Measurements from ENCODE around the gene ZNF729. TPM values are rescaled to one million over a fixed set of nuclear protein-coding genes. Genes with fewer than 3 reads are reported as not detected.
"Not testable (repeated sequence)": the region's sequence is repeated elsewhere in the genome, so short reads cannot be mapped to it uniquely, and the experiment has no call there.

The ZNF729 gene
- total RNA-seq, 6 experiments from 2014 or later = not detected

DNA sequence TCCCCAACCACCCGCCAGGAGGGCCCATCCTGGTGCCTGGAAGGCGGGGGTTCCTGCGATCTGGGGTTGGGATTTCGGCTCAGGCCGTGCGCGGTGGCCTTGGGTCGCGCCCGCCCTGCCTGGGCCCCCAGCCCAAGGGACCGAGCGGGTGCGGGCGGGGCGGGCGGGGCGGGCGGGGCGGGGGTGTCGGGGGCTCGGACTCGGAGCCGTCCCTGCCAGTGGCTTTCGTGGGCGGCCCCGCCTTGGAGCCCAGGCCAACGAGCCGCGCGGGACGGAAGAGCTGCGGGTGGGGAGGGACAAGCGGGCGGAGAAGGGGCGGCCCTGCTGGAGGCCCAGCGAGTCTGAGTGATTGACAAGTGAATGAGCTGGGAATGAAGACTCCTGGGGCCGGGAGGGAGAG is 24.6 kb upstream of the ZNF729 start:
- TF ChIP-seq, protein P1, sequence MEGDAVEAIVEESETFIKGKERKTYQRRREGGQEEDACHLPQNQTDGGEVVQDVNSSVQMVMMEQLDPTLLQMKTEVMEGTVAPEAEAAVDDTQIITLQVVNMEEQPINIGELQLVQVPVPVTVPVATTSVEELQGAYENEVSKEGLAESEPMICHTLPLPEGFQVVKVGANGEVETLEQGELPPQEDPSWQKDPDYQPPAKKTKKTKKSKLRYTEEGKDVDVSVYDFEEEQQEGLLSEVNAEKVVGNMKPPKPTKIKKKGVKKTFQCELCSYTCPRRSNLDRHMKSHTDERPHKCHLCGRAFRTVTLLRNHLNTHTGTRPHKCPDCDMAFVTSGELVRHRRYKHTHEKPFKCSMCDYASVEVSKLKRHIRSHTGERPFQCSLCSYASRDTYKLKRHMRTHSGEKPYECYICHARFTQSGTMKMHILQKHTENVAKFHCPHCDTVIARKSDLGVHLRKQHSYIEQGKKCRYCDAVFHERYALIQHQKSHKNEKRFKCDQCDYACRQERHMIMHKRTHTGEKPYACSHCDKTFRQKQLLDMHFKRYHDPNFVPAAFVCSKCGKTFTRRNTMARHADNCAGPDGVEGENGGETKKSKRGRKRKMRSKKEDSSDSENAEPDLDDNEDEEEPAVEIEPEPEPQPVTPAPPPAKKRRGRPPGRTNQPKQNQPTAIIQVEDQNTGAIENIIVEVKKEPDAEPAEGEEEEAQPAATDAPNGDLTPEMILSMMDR (IDR thresholded peaks at IDR 0.05) = no peak
- no peak overlapping the region for H3K27ac Mint-ChIP-seq
- peaks cover 1% of the 10 kb centered on the region; the same call in 1 of the 2 replicates for H3K27me3 Mint-ChIP-seq (ENCODE audit: insufficient read depth)
- H3K4me3 Mint-ChIP-seq = no peak overlapping the region
- H3K9me3 Mint-ChIP-seq = peaks cover 53% of the 10 kb centered on the region
- no peak for DNase-seq
- H3K36me3 Mint-ChIP-seq (ENCODE audit: low read depth) = no peaks in the 10 kb centered on the region
- H3K4me1 Mint-ChIP-seq (ENCODE audit: low read depth) = no peaks in the 10 kb centered on the region

- no peaks in the 10 kb centered on the region for H3K4me1 Mint-ChIP-seq (ENCODE audit: low read depth)
- peaks cover 53% of the 10 kb centered on the region for H3K9me3 Mint-ChIP-seq
- peaks cover 1% of the 10 kb centered on the region; the same call in 1 of the 2 replicates for H3K27me3 Mint-ChIP-seq (ENCODE audit: insufficient read depth)
- no peak overlapping the region for H3K27ac Mint-ChIP-seq
- no peak overlapping the region for H3K4me3 Mint-ChIP-seq
- H3K36me3 Mint-ChIP-seq (ENCODE audit: low read depth) = peaks cover 4% of the 10 kb centered on the region; the same call in 1 of the 2 replicates
- TF ChIP-seq, protein P1 (IDR thresholded peaks at IDR 0.05) = no peak
- no peak for DNase-seq
Measured at GRCh38 chr19:22263121-22263520, 23.1 kb upstream of the ZNF729 start.

DNA sequence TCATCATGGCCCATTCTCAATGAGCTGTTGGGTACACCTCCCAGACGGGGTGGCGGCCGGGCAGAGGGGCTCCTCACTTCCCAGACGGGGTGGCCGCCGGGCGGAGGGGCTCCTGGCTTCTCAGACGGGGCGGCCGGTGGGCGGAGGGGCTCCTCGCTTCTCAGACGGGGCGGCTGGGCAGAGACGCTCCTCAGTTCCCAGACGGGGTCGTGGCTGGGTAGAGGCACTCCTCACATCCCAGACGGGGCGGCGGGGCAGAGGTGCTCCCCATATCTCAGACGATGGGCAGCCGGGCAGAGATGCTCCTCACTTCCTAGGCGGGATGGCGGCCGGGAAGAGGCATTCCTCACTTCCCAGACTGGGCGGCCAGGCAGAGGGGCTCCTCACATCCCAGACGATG is 35.3 kb downstream of the ZNF729 start:
- not testable (repeated sequence) for H3K36me3 Mint-ChIP-seq (ENCODE audit: low read depth); H3K27ac Mint-ChIP-seq; H3K27me3 Mint-ChIP-seq (ENCODE audit: insufficient read depth); H3K4me1 Mint-ChIP-seq (ENCODE audit: low read depth); DNase-seq; H3K4me3 Mint-ChIP-seq
- H3K9me3 Mint-ChIP-seq = peaks cover 78% of the 10 kb centered on the region

DNA sequence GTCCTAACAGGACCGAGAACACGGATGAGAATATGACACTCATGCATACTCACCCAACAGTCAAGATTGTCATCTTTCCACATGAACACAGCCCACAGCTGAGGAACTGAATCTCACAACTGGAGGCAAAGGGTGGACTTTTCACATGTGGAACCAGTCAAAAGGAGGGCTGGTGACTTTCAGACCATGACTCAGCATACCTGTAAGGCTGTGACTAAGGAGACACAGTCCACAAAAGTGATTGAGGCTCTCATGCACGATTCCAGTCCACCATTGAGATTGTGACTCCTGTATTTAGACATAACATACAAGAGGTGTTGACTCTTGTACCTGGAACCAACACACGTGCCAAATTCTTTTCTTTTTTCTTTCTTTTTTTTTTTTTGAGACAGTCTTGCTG is 40.0 kb downstream of the ZNF729 start:
- H3K4me1 Mint-ChIP-seq (ENCODE audit: low read depth) = no peaks in the 10 kb centered on the region
- TF ChIP-seq, protein P1 (IDR thresholded peaks at IDR 0.05) = no peak
- no peak overlapping the region for H3K4me3 Mint-ChIP-seq
- no peaks in the 10 kb centered on the region for H3K27me3 Mint-ChIP-seq (ENCODE audit: insufficient read depth)
- peaks cover 8% of the 10 kb centered on the region; the same call in 1 of the 2 replicates for H3K36me3 Mint-ChIP-seq (ENCODE audit: low read depth)
- peaks cover 94% of the 10 kb centered on the region for H3K9me3 Mint-ChIP-seq
- no peak overlapping the region for H3K27ac Mint-ChIP-seq
- DNase-seq = no peak

DNA sequence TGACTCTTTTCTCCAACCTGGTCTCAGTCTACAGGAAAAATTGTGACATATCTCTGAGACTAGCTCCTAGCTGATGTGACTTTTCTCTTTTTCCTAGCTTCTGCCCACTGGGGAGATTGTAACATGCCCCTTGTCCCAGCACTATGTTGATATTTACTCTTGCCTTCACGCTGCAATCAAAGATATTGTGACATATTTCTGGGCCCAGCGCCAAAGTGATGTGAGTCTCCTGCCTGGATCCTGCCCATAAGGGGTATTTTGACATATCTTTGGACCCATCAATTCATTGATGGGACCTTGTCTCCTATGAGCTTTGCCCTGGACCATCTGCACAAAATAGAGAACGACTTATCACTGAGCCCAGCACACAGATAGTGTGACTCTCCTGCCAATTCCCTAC is 41.1 kb downstream of the ZNF729 start:
- Mint-ChIP-seq H3K4me1 (ENCODE audit: low read depth) (no peaks in the 10 kb centered on the region), H3K9me3 (peaks cover 96% of the 10 kb centered on the region), H3K36me3 (ENCODE audit: low read depth) (peaks cover 8% of the 10 kb centered on the region; the same call in 1 of the 2 replicates), H3K27ac (no peak overlapping the region), H3K4me3 (no peak overlapping the region), H3K27me3 (ENCODE audit: insufficient read depth) (no peaks in the 10 kb centered on the region)
- no peak for DNase-seq
- TF ChIP-seq, protein P1 (IDR thresholded peaks at IDR 0.05) = no peak

- Mint-ChIP-seq H3K27ac (no peak overlapping the region), H3K9me3 (peaks cover 90% of the 10 kb centered on the region), H3K4me1 (ENCODE audit: low read depth) (no peaks in the 10 kb centered on the region), H3K27me3 (ENCODE audit: insufficient read depth) (no peaks in the 10 kb centered on the region), H3K36me3 (ENCODE audit: low read depth) (peaks cover 11% of the 10 kb centered on the region), H3K4me3 (no peak overlapping the region)
- TF ChIP-seq, protein P1 (IDR thresholded peaks at IDR 0.05) = no peak
- no peak for DNase-seq
Measured at GRCh38 chr19:22331521-22331920, 45.3 kb downstream of the ZNF729 start.
